Dendritic cell treated with granulocyte-macrophage colony-stimulating factor and Interleukin-4, amounts not matched to agents 40 ng/mL and 50 ng/mL, for 4 days (primary cell): ENCODE results near the gene TSC22D2.
"Not testable (repeated sequence)": the region's sequence is repeated elsewhere in the genome, so short reads cannot be mapped to it uniquely, and the experiment has no call there.

Experiments
- H3K27ac Mint-ChIP-seq: one replicate; pipeline ENCODE4 v1.8.0; 2022; ENCODE audit warnings: mild to moderate bottlenecking, mixed read lengths
- H3K27me3 Mint-ChIP-seq: one replicate; pipeline ENCODE4 v1.8.0; 2022; ENCODE audit warnings: mild to moderate bottlenecking, mixed read lengths
- H3K36me3 Mint-ChIP-seq: one replicate; pipeline ENCODE4 v1.8.0; 2022; ENCODE audit warnings: low read depth, mixed read lengths
- H3K4me1 Mint-ChIP-seq: one replicate; pipeline ENCODE4 v1.8.0; 2022; ENCODE audit warnings: low read depth, mixed read lengths
- H3K4me3 Mint-ChIP-seq: one replicate; pipeline ENCODE4 v1.8.0; 2022; ENCODE audit warnings: mild to moderate bottlenecking, moderate library complexity, mixed read lengths
- H3K9me3 Mint-ChIP-seq: one replicate; pipeline ENCODE4 v1.8.0; 2022; ENCODE audit warnings: mixed read lengths
- intact Hi-C: fragments of 100-400 bp; cut with micrococcal nuclease; formaldehyde crosslinking; loops from one replicate; pipeline ENCODE4 v1.15.0; 2022

The TSC22D2 gene

GRCh38 chr3:150483226-150483625 lies 75.1 kb downstream of the TSC22D2 start:
- H3K4me1 Mint-ChIP-seq = no peaks in the 10 kb centered on the region
- no peak overlapping the region for H3K27ac Mint-ChIP-seq
- intact Hi-C loops = no loop called here
- H3K9me3 Mint-ChIP-seq = peaks cover 31% of the 10 kb centered on the region
- no peaks in the 10 kb centered on the region for H3K27me3 Mint-ChIP-seq
- H3K36me3 Mint-ChIP-seq = no peaks in the 10 kb centered on the region
- no peak overlapping the region for H3K4me3 Mint-ChIP-seq

GRCh38 chr3:150484410-150484809 lies 76.3 kb downstream of the TSC22D2 start:
- no peak overlapping the region for H3K4me3 Mint-ChIP-seq
- intact Hi-C loops = no loop called here
- H3K9me3 Mint-ChIP-seq = peaks cover 29% of the 10 kb centered on the region
- H3K27ac Mint-ChIP-seq = no peak overlapping the region
- no peaks in the 10 kb centered on the region for H3K27me3 Mint-ChIP-seq
- no peaks in the 10 kb centered on the region for H3K36me3 Mint-ChIP-seq
- H3K4me1 Mint-ChIP-seq = no peaks in the 10 kb centered on the region

- Mint-ChIP-seq H3K27ac (no peak overlapping the region), H3K4me1 (peaks cover under 1% of the 10 kb centered on the region), H3K9me3 (peaks cover 24% of the 10 kb centered on the region), H3K4me3 (no peak overlapping the region), H3K36me3 (no peaks in the 10 kb centered on the region), H3K27me3 (no peaks in the 10 kb centered on the region)
- intact Hi-C loops = no loop called here
Observed at GRCh38 chr3:150488867-150489266, 80.8 kb downstream of the TSC22D2 start.

GRCh38 chr3:150490277-150490986 lies 82.3 kb downstream of the TSC22D2 start:
- Mint-ChIP-seq H3K9me3 (peaks cover 11% of the 10 kb centered on the region), H3K36me3 (no peaks in the 10 kb centered on the region), H3K27me3 (no peaks in the 10 kb centered on the region), H3K4me3 (no peak overlapping the region), H3K4me1 (peaks cover 16% of the 10 kb centered on the region), H3K27ac (no peak overlapping the region)
- intact Hi-C loops = loop anchor here (10.0 kb wide), 1 partner anchor 526 kb away; no protein-coding TSS in a partner anchor

GRCh38 chr3:150494411-150494977 lies 86.4 kb downstream of the TSC22D2 start:
- peaks cover 16% of the 10 kb centered on the region for H3K4me1 Mint-ChIP-seq
- no peaks in the 10 kb centered on the region for H3K36me3 Mint-ChIP-seq
- H3K27ac Mint-ChIP-seq = peak overlapping the region; percentile 11
- no peaks in the 10 kb centered on the region for H3K9me3 Mint-ChIP-seq
- no peaks in the 10 kb centered on the region for H3K27me3 Mint-ChIP-seq
- intact Hi-C loops = loop anchor here (2.0 to 10.0 kb wide), 4 partner anchors 82 to 530 kb away; no protein-coding TSS in a partner anchor
- no peak overlapping the region for H3K4me3 Mint-ChIP-seq

- Mint-ChIP-seq H3K27me3 (no peaks in the 10 kb centered on the region), H3K36me3 (no peaks in the 10 kb centered on the region), H3K4me1 (peaks cover 16% of the 10 kb centered on the region), H3K9me3 (no peaks in the 10 kb centered on the region), H3K4me3 (no peak overlapping the region), H3K27ac (no peak overlapping the region)
- intact Hi-C loops = loop anchor here (2.0 to 10.0 kb wide), 4 partner anchors 82 to 530 kb away; no protein-coding TSS in a partner anchor
Observed at GRCh38 chr3:150495149-150495548, 87.1 kb downstream of the TSC22D2 start.

GRCh38 chr3:150495563-150496168 lies 87.6 kb downstream of the TSC22D2 start:
- H3K4me3 Mint-ChIP-seq = no peak overlapping the region
- peaks cover 16% of the 10 kb centered on the region for H3K4me1 Mint-ChIP-seq
- H3K27ac Mint-ChIP-seq = no peak overlapping the region
- no peaks in the 10 kb centered on the region for H3K36me3 Mint-ChIP-seq
- no peaks in the 10 kb centered on the region for H3K27me3 Mint-ChIP-seq
- intact Hi-C loops = loop anchor here (2.0 to 10.0 kb wide), 4 partner anchors 83 to 531 kb away; no protein-coding TSS in a partner anchor
- peaks cover 4% of the 10 kb centered on the region for H3K9me3 Mint-ChIP-seq

GRCh38 chr3:150497956-150498355 lies 89.9 kb downstream of the TSC22D2 start:
- no peak overlapping the region for H3K4me3 Mint-ChIP-seq
- H3K9me3 Mint-ChIP-seq = peaks cover 11% of the 10 kb centered on the region
- no peaks in the 10 kb centered on the region for H3K27me3 Mint-ChIP-seq
- intact Hi-C loops = loop anchor here (10.0 kb wide), 1 partner anchor 533 kb away; no protein-coding TSS in a partner anchor
- peaks cover 16% of the 10 kb centered on the region for H3K4me1 Mint-ChIP-seq
- H3K36me3 Mint-ChIP-seq = no peaks in the 10 kb centered on the region
- no peak overlapping the region for H3K27ac Mint-ChIP-seq

- H3K27ac Mint-ChIP-seq, H3K4me1 Mint-ChIP-seq, H3K4me3 Mint-ChIP-seq, H3K36me3 Mint-ChIP-seq, H3K27me3 Mint-ChIP-seq, intact Hi-C loops: not testable (repeated sequence)
- peaks cover 11% of the 10 kb centered on the region for H3K9me3 Mint-ChIP-seq
Observed at GRCh38 chr3:150500960-150501359, 92.9 kb downstream of the TSC22D2 start.

GRCh38 chr3:150503402-150504099 lies 95.5 kb downstream of the TSC22D2 start:
- Mint-ChIP-seq H3K9me3 (peaks cover 11% of the 10 kb centered on the region), H3K36me3 (no peaks in the 10 kb centered on the region), H3K4me3 (no peak overlapping the region), H3K27me3 (no peaks in the 10 kb centered on the region), H3K4me1 (no peaks in the 10 kb centered on the region), H3K27ac (no peak overlapping the region)
- intact Hi-C loops = no loop called here

- H3K4me1 Mint-ChIP-seq = no peaks in the 10 kb centered on the region
- peaks cover 11% of the 10 kb centered on the region for H3K9me3 Mint-ChIP-seq
- H3K36me3 Mint-ChIP-seq = no peaks in the 10 kb centered on the region
- H3K27me3 Mint-ChIP-seq = no peaks in the 10 kb centered on the region
- H3K4me3 Mint-ChIP-seq = no peak overlapping the region
- intact Hi-C loops = no loop called here
- no peak overlapping the region for H3K27ac Mint-ChIP-seq
Observed at GRCh38 chr3:150504483-150504882, 96.4 kb downstream of the TSC22D2 start.

GRCh38 chr3:150508401-150508800 lies 100.3 kb downstream of the TSC22D2 start:
- intact Hi-C loops = no loop called here
- Mint-ChIP-seq H3K9me3 (no peaks in the 10 kb centered on the region), H3K4me1 (peaks cover 8% of the 10 kb centered on the region), H3K36me3 (no peaks in the 10 kb centered on the region), H3K4me3 (no peak overlapping the region), H3K27ac (no peak overlapping the region), H3K27me3 (peaks cover 1% of the 10 kb centered on the region)

GRCh38 chr3:150509780-150510179 lies 101.7 kb downstream of the TSC22D2 start:
- intact Hi-C loops = no loop called here
- Mint-ChIP-seq H3K4me3 (no peak overlapping the region), H3K36me3 (no peaks in the 10 kb centered on the region), H3K27me3 (peaks cover 1% of the 10 kb centered on the region), H3K4me1 (peaks cover 8% of the 10 kb centered on the region), H3K27ac (no peak overlapping the region), H3K9me3 (no peaks in the 10 kb centered on the region)
